Naive thymus-derived CD4-positive, alpha-beta T cell (primary cell): Measurements from ENCODE around the gene ACP4. TPM values are rescaled to one million over a fixed set of nuclear protein-coding genes. Genes with fewer than 3 reads are reported as not detected.

Experiments
- ATAC-seq: fragments of 150-1000 bp; cut with Tn5 transposase; 2 replicates; pipeline ENCODE4 v1.10.0; 2021; ENCODE audit warnings: mild to moderate bottlenecking, moderate library complexity
- CTCF ChIA-PET: fragments of 350-600 bp; sonication (Branson Sonifier 250); formaldehyde crosslinking; loops from one replicate; lab custom pipeline; 2021; ENCODE audit warnings: antibody characterized with exemption; lab: Charles Lee
- POLR2A ChIA-PET: fragments of 350-600 bp; sonication (Branson Sonifier 250); formaldehyde crosslinking; loops from one replicate; lab custom pipeline; 2021; ENCODE audit warnings: antibody characterized with exemption, inconsistent platforms; lab: Charles Lee
- DNase-seq, 9 donors: peaks; one replicate each; pipeline versions ENCODE4 v3.0.0 to v3.0.0-alpha.2; 2020 to 2022; ENCODE audit warnings: mixed read lengths in 1 of 9
- H3K27ac ChIP-seq: one replicate; pipeline ENCODE4 v1.7.0; 2013; ENCODE audit warnings: mild to moderate bottlenecking, low read depth, low read length, moderate library complexity
- H3K27me3 ChIP-seq, 2 donors: one replicate each; pipeline ENCODE4 v1.7.0; 2013; ENCODE audit warnings: low read length in 2 of 2, mild to moderate bottlenecking in 2 of 2, moderate library complexity in 2 of 2; ENCODE audit not compliant: control insufficient read depth in 2 of 2, insufficient read depth in 2 of 2
- H3K36me3 ChIP-seq, 3 experiments: 1 replicate in 2 of 3; 2 replicates in 1 of 3; pipeline ENCODE4 v1.7.0; 2013; ENCODE audit warnings: low read length in 3 of 3, mild to moderate bottlenecking in 3 of 3, moderate library complexity in 1 of 3; ENCODE audit not compliant: insufficient read depth in 3 of 3, control insufficient read depth in 2 of 3
- H3K4me1 ChIP-seq, 2 donors: one replicate each; pipeline ENCODE4 v1.7.0; 2013; ENCODE audit warnings: low read length in 2 of 2, mild to moderate bottlenecking in 2 of 2, moderate library complexity in 1 of 2; ENCODE audit not compliant: control insufficient read depth in 2 of 2, insufficient read depth in 2 of 2
- H3K4me3 ChIP-seq: 2 replicates; pipeline ENCODE4 v1.7.0; 2013; ENCODE audit warnings: mild to moderate bottlenecking, low read length
- H3K9me3 ChIP-seq, 3 experiments: 1 replicate in 2 of 3; 2 replicates in 1 of 3; pipeline ENCODE4 v1.7.0; 2013; ENCODE audit warnings: low read length in 3 of 3; ENCODE audit not compliant: control insufficient read depth in 2 of 3
- H3K27ac Mint-ChIP-seq, 9 donors: one replicate each; pipeline ENCODE4 v1.8.0; 2020 to 2022; ENCODE audit warnings: mixed read lengths in 9 of 9, mild to moderate bottlenecking in 8 of 9, moderate library complexity in 5 of 9, inconsistent platforms in 2 of 9
- H3K27me3 Mint-ChIP-seq, 5 donors: one replicate each; pipeline ENCODE4 v1.8.0; 2021 to 2022; ENCODE audit warnings: mixed read lengths in 5 of 5, mild to moderate bottlenecking in 1 of 5
- H3K36me3 Mint-ChIP-seq, 5 donors: one replicate each; pipeline ENCODE4 v1.8.0; 2020 to 2022; ENCODE audit warnings: mixed read lengths in 5 of 5, mild to moderate bottlenecking in 3 of 5, inconsistent platforms in 1 of 5
- H3K4me1 Mint-ChIP-seq, 7 donors: one replicate each; pipeline ENCODE4 v1.8.0; 2020 to 2022; ENCODE audit warnings: mixed read lengths in 7 of 7, mild to moderate bottlenecking in 3 of 7, inconsistent platforms in 1 of 7
- H3K4me3 Mint-ChIP-seq, 10 donors: one replicate each; pipeline ENCODE4 v1.8.0; 2020 to 2022; ENCODE audit warnings: mild to moderate bottlenecking in 10 of 10, mixed read lengths in 10 of 10, moderate library complexity in 6 of 10, inconsistent platforms in 2 of 10
- H3K9me3 Mint-ChIP-seq, 11 donors: one replicate each; pipeline ENCODE4 v1.8.0; 2020 to 2022; ENCODE audit warnings: mixed read lengths in 11 of 11, mild to moderate bottlenecking in 4 of 11, inconsistent platforms in 1 of 11, moderate library complexity in 1 of 11
- intact Hi-C, 2 donors: fragments of 100-400 bp; cut with micrococcal nuclease; formaldehyde crosslinking; loops; one replicate each; pipeline ENCODE4 v1.15.1; 2023
- polyA plus RNA-seq, 2 donors: library from polyadenylated mRNA; unstranded; fragments of 300-500 nt; fragmentation: Illumina TruSeq; gene quantifications; one replicate each; pipeline ENCODE4 v1.2.3, GENCODE V29; 2021
- total RNA-seq, 6 experiments: library from RNA in 5 of 6; stranded (reverse) in 5 of 6; gene quantifications; 1 replicate in 5 of 6; 2 replicates in 1 of 6; pipeline ENCODE4 v1.2.3 and lab custom pipeline; 2021 to 2026

Gene ACP4
- total and polyA plus RNA-seq, 7 experiments from 2014 or later: not detected

DNA sequence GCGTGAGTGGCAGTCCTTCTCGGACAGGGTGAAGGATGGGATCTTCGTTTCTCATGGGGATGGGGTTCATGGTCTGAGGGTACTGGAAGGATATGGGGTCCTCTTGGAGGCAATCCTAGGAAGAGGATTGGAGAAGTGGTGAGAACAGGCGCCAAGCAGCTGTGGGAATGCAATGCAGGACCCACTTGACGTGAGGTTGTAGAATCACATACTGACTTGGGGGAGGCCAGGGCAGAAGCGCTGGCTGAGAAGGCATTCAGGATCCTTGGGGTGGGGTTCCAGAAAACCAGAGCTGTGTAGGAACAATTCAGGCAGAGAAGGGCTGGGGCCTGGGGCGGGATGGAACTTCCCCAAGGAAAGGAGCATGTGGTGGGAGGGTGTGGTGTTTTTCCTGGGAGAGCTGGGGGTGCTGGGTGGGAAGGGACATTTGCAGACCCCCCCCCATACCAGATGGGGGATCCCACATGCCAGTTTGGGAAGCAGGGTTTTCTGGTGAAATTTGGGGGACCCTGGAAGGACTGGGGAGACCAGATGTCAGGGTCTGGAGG lies 32.5 kb downstream of the ACP4 start:
- Histone ChIP-seq H3K4me3 (no peak overlapping the region), H3K36me3 (no peaks in the 10 kb centered on the region), H3K4me1 (peaks cover 0 to 4% of the 10 kb centered on the region in 2 donors), H3K27me3 (peaks cover 0 to 14% of the 10 kb centered on the region in 2 donors), H3K27ac (no peak overlapping the region), H3K9me3 (no peaks in the 10 kb centered on the region)
- H3K9me3 Mint-ChIP-seq: no peaks in the 10 kb centered on the region
- ChIA-PET POLR2A (no interaction called here), CTCF (no interaction called here)
- DNase-seq (no peak), ATAC-seq (no peak)
- intact Hi-C loops: no loop called here
- no peak overlapping the region for H3K27ac Mint-ChIP-seq
- peaks cover 0 to 7% (median 0%) of the 10 kb centered on the region in 5 donors for H3K36me3 Mint-ChIP-seq
- H3K4me1 Mint-ChIP-seq: peaks cover 18 to 28% (median 25%) of the 10 kb centered on the region in 7 donors
- H3K4me3 Mint-ChIP-seq: no peak overlapping the region
- H3K27me3 Mint-ChIP-seq: peaks cover 44 to 75% (median 63%) of the 10 kb centered on the region in 5 donors

DNA sequence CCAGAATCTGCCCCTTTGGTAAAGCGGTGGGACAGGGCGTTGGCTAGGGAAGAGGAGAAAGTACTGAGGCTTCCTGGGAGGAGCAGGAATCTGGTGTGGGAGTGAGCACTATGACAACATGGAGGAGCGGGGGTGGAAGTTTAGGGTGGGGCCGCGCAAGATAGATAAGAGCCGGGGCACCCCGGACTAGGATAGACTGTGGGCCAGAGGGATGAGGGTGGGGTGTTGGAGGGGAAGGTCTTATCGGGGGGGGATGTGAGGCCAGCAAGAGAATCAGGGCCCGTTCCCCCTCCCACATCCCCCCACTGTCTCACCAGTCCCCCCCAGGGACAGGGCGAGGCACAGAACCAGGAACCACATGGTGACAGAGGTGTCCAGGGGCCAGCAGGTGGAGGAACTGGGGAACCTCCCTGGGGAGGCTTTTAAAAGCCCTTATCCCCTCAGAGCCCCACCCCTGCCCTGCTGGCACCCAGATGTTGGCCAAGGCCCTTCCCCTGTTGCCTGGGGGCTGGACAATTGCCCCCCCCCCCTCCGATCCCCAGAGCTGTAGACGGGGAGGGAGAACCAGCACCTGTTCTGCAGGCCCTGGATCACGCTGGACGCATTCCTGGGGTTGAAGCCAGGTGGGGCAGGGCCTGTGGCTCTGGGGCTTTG lies 33.3 kb downstream of the ACP4 start, which contains the start of gene KLK1:
Gene KLK1 (minus strand): TSS at position 399 of the 654 bp plus-strand sequence. CDS start 39 bp downstream, at position 360.
- Histone ChIP-seq H3K27me3 (peaks cover 0 to 10% of the 10 kb centered on the region in 2 donors), H3K27ac (no peak within 1 kb of the TSS), H3K9me3 (no peaks in the 10 kb centered on the region), H3K4me1 (no peaks in the 10 kb centered on the region), H3K4me3 (no peak within 1 kb of the TSS), H3K36me3 (no peaks in the 10 kb centered on the region)
- peaks cover 18 to 27% (median 25%) of the 10 kb centered on the region in 7 donors for H3K4me1 Mint-ChIP-seq
- ATAC-seq (no peak), DNase-seq (no peak)
- no peak within 1 kb of the TSS for H3K27ac Mint-ChIP-seq
- H3K9me3 Mint-ChIP-seq: no peaks in the 10 kb centered on the region
- no peak within 1 kb of the TSS for H3K4me3 Mint-ChIP-seq
- ChIA-PET POLR2A (no interaction called here), CTCF (no interaction called here)
- intact Hi-C loops: no loop called here
- H3K36me3 Mint-ChIP-seq: peaks cover 0 to 7% (median 0%) of the 10 kb centered on the region in 5 donors
- peaks cover 47 to 73% (median 65%) of the 10 kb centered on the region in 5 donors for H3K27me3 Mint-ChIP-seq

DNA sequence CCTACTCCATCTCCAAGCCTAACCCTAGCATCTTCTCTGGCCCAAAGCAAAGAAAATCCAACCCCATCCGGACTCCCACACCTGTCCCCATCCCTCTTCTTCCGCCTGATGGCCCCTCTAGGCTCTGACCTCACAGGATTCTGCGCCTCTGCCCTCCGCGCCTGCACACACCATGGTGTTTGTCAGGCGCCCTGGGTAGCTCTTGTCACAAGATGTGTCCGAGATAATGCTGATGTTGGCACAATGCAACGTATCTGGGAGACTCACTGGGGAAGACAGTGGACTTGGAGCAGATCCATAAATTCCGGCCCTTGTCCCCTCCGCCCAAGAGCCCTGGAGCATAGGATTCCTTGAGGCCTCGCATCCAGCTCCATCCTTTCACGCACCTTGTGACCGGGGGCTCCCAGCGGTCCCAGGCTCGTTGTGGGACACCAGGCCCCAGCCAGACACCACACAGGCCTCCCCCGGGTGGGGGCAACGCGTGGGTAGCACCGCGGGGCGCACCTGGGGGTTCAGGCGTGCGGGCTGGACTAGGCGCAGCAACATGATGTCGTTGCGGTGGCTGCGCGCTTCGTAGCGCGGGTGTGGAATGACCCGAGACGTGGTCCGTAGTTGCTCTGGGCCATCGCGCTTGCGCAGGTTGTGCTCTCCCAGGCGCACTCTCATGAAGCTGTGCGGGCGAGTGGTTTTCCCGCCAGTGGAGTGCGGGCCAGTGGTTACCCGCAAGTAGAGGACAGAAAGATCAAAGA lies 36.5 kb downstream of the ACP4 start:
- intact Hi-C loops: no loop called here
- no peaks in the 10 kb centered on the region for H3K4me1 ChIP-seq
- Mint-ChIP-seq H3K4me3 (no peak overlapping the region), H3K27me3 (peaks cover 23 to 59% (median 38%) of the 10 kb centered on the region in 5 donors), H3K9me3 (no peaks in the 10 kb centered on the region), H3K36me3 (no peaks in the 10 kb centered on the region), H3K27ac (no peak overlapping the region), H3K4me1 (no peaks in the 10 kb centered on the region)
- no peak overlapping the region for H3K4me3 ChIP-seq
- CTCF ChIA-PET: no interaction called here
- POLR2A ChIA-PET: no interaction called here
- no peak overlapping the region for H3K27ac ChIP-seq
- peaks cover 0 to 5% of the 10 kb centered on the region in 2 donors for H3K27me3 ChIP-seq
- no peak for ATAC-seq
- no peaks in the 10 kb centered on the region for H3K9me3 ChIP-seq
- no peaks in the 10 kb centered on the region for H3K36me3 ChIP-seq
- no peak for DNase-seq

DNA sequence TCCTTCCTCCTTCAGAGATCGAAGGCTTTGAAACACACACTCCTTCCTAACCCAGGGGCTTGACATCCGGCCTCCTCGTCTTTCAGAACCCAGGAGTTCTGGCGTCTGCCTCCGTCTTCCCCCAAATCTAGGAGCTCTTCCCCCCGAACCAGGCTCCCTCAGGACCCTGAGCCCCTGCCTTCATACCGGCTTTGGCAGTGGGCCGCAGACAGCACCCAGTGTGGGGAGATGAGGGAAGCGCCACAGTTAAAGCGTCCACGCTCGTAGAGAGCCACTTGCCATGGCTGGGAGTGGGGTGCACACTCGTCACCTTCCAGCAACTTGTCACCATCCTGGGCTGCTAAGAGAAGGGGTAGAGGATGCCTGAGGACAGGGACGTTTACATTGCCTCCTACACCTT lies 37.3 kb downstream of the ACP4 start:
- Histone ChIP-seq H3K27ac (no peak overlapping the region), H3K36me3 (no peaks in the 10 kb centered on the region), H3K27me3 (peaks cover 0 to 5% of the 10 kb centered on the region in 2 donors), H3K9me3 (no peaks in the 10 kb centered on the region), H3K4me3 (no peak overlapping the region), H3K4me1 (no peaks in the 10 kb centered on the region)
- Mint-ChIP-seq H3K4me3 (no peak overlapping the region), H3K4me1 (no peaks in the 10 kb centered on the region), H3K36me3 (no peaks in the 10 kb centered on the region), H3K9me3 (no peaks in the 10 kb centered on the region), H3K27me3 (peaks cover 17 to 59% (median 31%) of the 10 kb centered on the region in 5 donors), H3K27ac (no peak overlapping the region)
- intact Hi-C loops: no loop called here
- DNase-seq (no peak), ATAC-seq (no peak)
- ChIA-PET POLR2A (no interaction called here), CTCF (no interaction called here)

DNA sequence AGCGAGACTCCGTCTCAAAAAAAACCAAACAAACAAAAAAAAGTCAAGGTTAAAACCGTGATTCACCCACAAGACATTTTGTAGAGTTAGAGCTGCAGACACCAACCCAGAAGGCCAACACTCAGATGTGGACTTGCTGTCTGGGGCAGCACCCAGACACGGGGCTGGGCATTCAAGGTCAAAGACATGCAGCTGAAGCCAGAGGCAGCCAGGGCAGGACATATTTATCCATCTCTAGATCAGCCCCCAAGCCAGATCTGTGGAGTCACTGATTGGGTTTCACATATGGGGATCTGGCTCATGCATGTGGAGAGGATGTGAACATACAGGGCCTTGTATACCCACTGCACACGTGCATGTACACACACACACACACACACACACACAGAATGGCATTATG lies 39.6 kb downstream of the ACP4 start:
- peaks cover 0 to 1% (median 0%) of the 10 kb centered on the region in 11 donors for H3K9me3 Mint-ChIP-seq
- CTCF ChIA-PET: no interaction called here

DNA sequence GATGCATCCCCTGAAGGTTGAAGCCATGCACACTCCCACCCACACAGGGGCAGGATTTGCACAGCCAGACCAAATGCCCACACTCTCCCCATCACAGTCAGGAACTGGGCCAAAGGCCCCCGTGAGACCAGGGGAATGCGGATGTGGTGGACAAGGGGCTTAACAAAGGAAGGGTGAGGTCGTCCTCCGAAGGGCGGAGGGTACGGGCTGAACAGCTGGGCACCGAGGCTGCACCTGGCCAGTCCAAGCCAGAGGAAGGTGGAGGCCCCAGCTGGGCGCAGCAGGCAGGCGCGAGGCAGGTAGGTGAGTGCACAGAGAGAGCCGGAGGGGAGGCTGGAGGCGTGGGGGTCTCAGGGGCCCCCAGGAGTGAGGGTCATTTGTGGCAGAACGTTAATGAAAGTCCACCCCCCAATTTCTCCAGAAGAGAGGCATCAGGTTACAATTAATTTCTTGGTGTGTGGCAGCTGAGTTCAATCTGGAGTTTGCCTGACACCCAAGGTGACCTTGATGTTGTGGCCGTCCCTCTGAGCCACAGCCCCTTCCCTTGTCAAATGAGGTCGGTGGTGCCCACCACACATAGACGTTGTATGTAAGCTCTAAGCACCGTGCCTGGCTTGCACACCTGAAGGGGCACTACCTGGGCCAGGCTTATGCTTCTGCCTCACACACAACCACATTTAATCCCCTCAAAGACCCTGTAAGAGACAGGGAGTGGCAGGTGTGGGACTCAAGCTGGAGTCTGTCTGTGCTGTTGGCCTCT lies 40.2 kb downstream of the ACP4 start:
- H3K4me1 ChIP-seq: peaks cover 2 to 6% of the 10 kb centered on the region in 2 donors
- ChIA-PET CTCF (no interaction called here), POLR2A (no interaction called here)
- no peaks in the 10 kb centered on the region for H3K36me3 ChIP-seq
- Mint-ChIP-seq H3K36me3 (no peaks in the 10 kb centered on the region), H3K27ac (no peak overlapping the region), H3K9me3 (peaks cover 0 to 1% (median 0%) of the 10 kb centered on the region in 11 donors), H3K4me3 (no peak overlapping the region), H3K4me1 (peaks cover 0 to 6% (median 5%) of the 10 kb centered on the region in 7 donors), H3K27me3 (peaks cover 25 to 59% (median 42%) of the 10 kb centered on the region in 5 donors)
- no peak overlapping the region for H3K27ac ChIP-seq
- DNase-seq (no peak), ATAC-seq (no peak)
- peaks cover 0 to 5% of the 10 kb centered on the region in 2 donors for H3K27me3 ChIP-seq
- H3K4me3 ChIP-seq: no peak overlapping the region
- intact Hi-C loops: no loop called here
- no peaks in the 10 kb centered on the region for H3K9me3 ChIP-seq

More for the DNA sequence above, 39.6 kb downstream of the ACP4 start:
- Mint-ChIP-seq H3K4me1 (no peaks in the 10 kb centered on the region), H3K36me3 (no peaks in the 10 kb centered on the region), H3K27ac (peak overlapping the region in 1 of 9 donors; percentile 66), H3K27me3 (peaks cover 21 to 59% (median 36%) of the 10 kb centered on the region in 5 donors), H3K4me3 (no peak overlapping the region)
- POLR2A ChIA-PET: no interaction called here
- Histone ChIP-seq H3K27ac (no peak overlapping the region), H3K27me3 (peaks cover 0 to 5% of the 10 kb centered on the region in 2 donors), H3K9me3 (no peaks in the 10 kb centered on the region), H3K4me3 (no peak overlapping the region), H3K4me1 (no peaks in the 10 kb centered on the region), H3K36me3 (no peaks in the 10 kb centered on the region)
- no peak for ATAC-seq
- intact Hi-C loops: no loop called here
- DNase-seq: no peak
